OCI-LY7 (cell line): Measurements from ENCODE around the gene MAP3K7CL.

ENCODE experiments used
- CTCF ChIP-seq: fragments of 200-600 bp; sonication (generic); conservative IDR thresholded peaks from 2 replicates; pipeline ENCODE4 v1.5.1; 2014; ENCODE audit warnings: mild to moderate bottlenecking, antibody characterized with exemption, low read length, moderate library complexity, mixed read lengths
- EZH2phosphoT487 ChIP-seq: fragments of 200-600 bp; sonication (generic); IDR thresholded peaks from 2 replicates; pipeline ENCODE4 v1.6.1; 2018; ENCODE audit warnings: low read depth, borderline replicate concordance, mild to moderate bottlenecking, mixed run types, antibody characterized with exemption, low read length, moderate library complexity, mixed read lengths

GRCh38 chr21:29082046-29082815 is 48.2 kb upstream of the MAP3K7CL start:
- no peak for TF ChIP-seq CTCF
- no peak for TF ChIP-seq EZH2phosphoT487
